Neural progenitor cell (in vitro differentiated cells): ENCODE data around the gene SSTR3. TPM values are rescaled to one million over a fixed set of nuclear protein-coding genes. Genes with fewer than 3 reads are reported as not detected.

Experiments
- DNase-seq: peaks from one replicate; pipeline ENCODE4 v3.0.0-alpha.2; 2016; ENCODE audit warnings: low spot score
- H2AFZ ChIP-seq: fragments of 200-600 bp; sonication (generic); replicated peaks from 2 replicates; pipeline ENCODE4 v1.6.1; 2016; ENCODE audit warnings: antibody characterized with exemption
- H3F3A ChIP-seq: fragments of 200-600 bp; sonication (generic); 2 replicates; pipeline ENCODE4 v1.6.1; 2016; ENCODE audit warnings: antibody characterized with exemption, low read depth
- H3K27ac ChIP-seq: fragments of 200-600 bp; sonication (generic); 2 replicates; pipeline ENCODE4 v1.5.1; 2016; ENCODE audit warnings: mild to moderate bottlenecking
- H3K27me3 ChIP-seq: fragments of 200-600 bp; sonication (generic); 2 replicates; pipeline ENCODE4 v1.6.1; 2016; ENCODE audit warnings: mild to moderate bottlenecking, moderate library complexity
- H3K36me3 ChIP-seq: fragments of 200-600 bp; sonication (generic); 2 replicates; pipeline ENCODE4 v1.5.1; 2016
- H3K4me1 ChIP-seq: fragments of 200-600 bp; sonication (generic); 2 replicates; pipeline ENCODE4 v1.6.1; 2016; ENCODE audit warnings: mixed run types
- H3K4me2 ChIP-seq: fragments of 200-600 bp; sonication (generic); 2 replicates; pipeline ENCODE4 v1.6.1; 2016
- H3K4me3 ChIP-seq: fragments of 200-600 bp; sonication (generic); 2 replicates; pipeline ENCODE4 v1.5.1; 2016
- H3K79me2 ChIP-seq: fragments of 200-600 bp; sonication (generic); 2 replicates; pipeline ENCODE4 v1.6.1; 2016; ENCODE audit warnings: low read depth
- H3K9ac ChIP-seq: fragments of 200-600 bp; sonication (generic); 2 replicates; pipeline ENCODE4 v1.6.1; 2016
- H3K9me3 ChIP-seq: fragments of 200-600 bp; sonication (generic); 2 replicates; pipeline ENCODE4 v1.5.1; 2016; ENCODE audit warnings: low read depth
- H4K20me1 ChIP-seq: fragments of 200-600 bp; sonication (generic); 2 replicates; pipeline ENCODE4 v1.6.1; 2016; ENCODE audit warnings: low read depth
- H3K27ac Mint-ChIP-seq: 3 replicates; pipeline ENCODE4 v1.8.0; 2021; ENCODE audit warnings: mixed read lengths
- H3K27me3 Mint-ChIP-seq: 2 replicates; pipeline ENCODE4 v1.8.0; 2022; ENCODE audit warnings: low read depth, mild to moderate bottlenecking, inconsistent platforms, moderate library complexity, mixed read lengths; ENCODE audit not compliant: insufficient read depth
- H3K36me3 Mint-ChIP-seq: 3 replicates; pipeline ENCODE4 v1.8.0; 2021; ENCODE audit warnings: mixed read lengths
- H3K4me1 Mint-ChIP-seq: 3 replicates; pipeline ENCODE4 v1.8.0; 2021; ENCODE audit warnings: mixed read lengths
- H3K4me3 Mint-ChIP-seq: 3 replicates; pipeline ENCODE4 v1.8.0; 2021; ENCODE audit warnings: mild to moderate bottlenecking, moderate library complexity, mixed read lengths
- H3K9me3 Mint-ChIP-seq: 3 replicates; pipeline ENCODE4 v1.8.0; 2020; ENCODE audit warnings: mixed read lengths
- EZH2 ChIP-seq: fragments of 200-600 bp; sonication (generic); IDR thresholded peaks from 2 replicates; pipeline ENCODE4 v1.6.1; 2017; ENCODE audit warnings: antibody characterized with exemption, mild to moderate bottlenecking, moderate library complexity
- EZH2phosphoT487 ChIP-seq: fragments of 200-600 bp; sonication (generic); IDR thresholded peaks from 2 replicates; pipeline ENCODE4 v1.6.1; 2017; ENCODE audit warnings: antibody characterized with exemption
- total RNA-seq: library from RNA; depleted of rRNA; stranded (reverse); fragments of >200 nt; gene quantifications from 2 replicates; pipeline ENCODE4 v1.2.3, GENCODE V29; 2015; ENCODE audit warnings: low replicate concordance
- TF ChIP-seq, protein P1 (sequence below): fragments of 200-600 bp; sonication (generic); IDR thresholded peaks from 2 replicates; pipeline ENCODE4 v1.5.1; 2017; ENCODE audit warnings: antibody characterized with exemption, mild to moderate bottlenecking

Gene SSTR3
- total RNA-seq, 1 donor from 2014 or later = 0.19 TPM

GRCh38 chr22:37179126-37179470 is 33.2 kb downstream of the SSTR3 start:
- peaks cover 2% of the 10 kb centered on the region for H3K36me3 Mint-ChIP-seq
- H3K36me3 ChIP-seq = no peaks in the 10 kb centered on the region
- peak overlapping the region; percentile 65 for H3K4me2 ChIP-seq
- no peak overlapping the region for H2AFZ ChIP-seq
- TF ChIP-seq EZH2 (no peak), EZH2phosphoT487 (no peak)
- TF ChIP-seq, protein P1, sequence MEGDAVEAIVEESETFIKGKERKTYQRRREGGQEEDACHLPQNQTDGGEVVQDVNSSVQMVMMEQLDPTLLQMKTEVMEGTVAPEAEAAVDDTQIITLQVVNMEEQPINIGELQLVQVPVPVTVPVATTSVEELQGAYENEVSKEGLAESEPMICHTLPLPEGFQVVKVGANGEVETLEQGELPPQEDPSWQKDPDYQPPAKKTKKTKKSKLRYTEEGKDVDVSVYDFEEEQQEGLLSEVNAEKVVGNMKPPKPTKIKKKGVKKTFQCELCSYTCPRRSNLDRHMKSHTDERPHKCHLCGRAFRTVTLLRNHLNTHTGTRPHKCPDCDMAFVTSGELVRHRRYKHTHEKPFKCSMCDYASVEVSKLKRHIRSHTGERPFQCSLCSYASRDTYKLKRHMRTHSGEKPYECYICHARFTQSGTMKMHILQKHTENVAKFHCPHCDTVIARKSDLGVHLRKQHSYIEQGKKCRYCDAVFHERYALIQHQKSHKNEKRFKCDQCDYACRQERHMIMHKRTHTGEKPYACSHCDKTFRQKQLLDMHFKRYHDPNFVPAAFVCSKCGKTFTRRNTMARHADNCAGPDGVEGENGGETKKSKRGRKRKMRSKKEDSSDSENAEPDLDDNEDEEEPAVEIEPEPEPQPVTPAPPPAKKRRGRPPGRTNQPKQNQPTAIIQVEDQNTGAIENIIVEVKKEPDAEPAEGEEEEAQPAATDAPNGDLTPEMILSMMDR = no peak
- H3K9me3 ChIP-seq = no peaks in the 10 kb centered on the region
- H3K9me3 Mint-ChIP-seq = no peaks in the 10 kb centered on the region
- no peaks in the 10 kb centered on the region for H3K79me2 ChIP-seq
- H4K20me1 ChIP-seq = no peaks in the 10 kb centered on the region
- H3K27me3 ChIP-seq = no peaks in the 10 kb centered on the region
- H3F3A ChIP-seq = peaks cover 14% of the 10 kb centered on the region
- no peak overlapping the region for H3K27ac ChIP-seq
- H3K4me3 Mint-ChIP-seq = no peak overlapping the region
- DNase-seq = no peak
- peaks cover 17% of the 10 kb centered on the region for H3K4me1 ChIP-seq
- peaks cover 2% of the 10 kb centered on the region for H3K27me3 Mint-ChIP-seq
- H3K4me1 Mint-ChIP-seq = peaks cover 39% of the 10 kb centered on the region
- no peak overlapping the region for H3K4me3 ChIP-seq
- H3K9ac ChIP-seq = no peak overlapping the region
- peak overlapping the region; percentile 87 for H3K27ac Mint-ChIP-seq

DNA sequence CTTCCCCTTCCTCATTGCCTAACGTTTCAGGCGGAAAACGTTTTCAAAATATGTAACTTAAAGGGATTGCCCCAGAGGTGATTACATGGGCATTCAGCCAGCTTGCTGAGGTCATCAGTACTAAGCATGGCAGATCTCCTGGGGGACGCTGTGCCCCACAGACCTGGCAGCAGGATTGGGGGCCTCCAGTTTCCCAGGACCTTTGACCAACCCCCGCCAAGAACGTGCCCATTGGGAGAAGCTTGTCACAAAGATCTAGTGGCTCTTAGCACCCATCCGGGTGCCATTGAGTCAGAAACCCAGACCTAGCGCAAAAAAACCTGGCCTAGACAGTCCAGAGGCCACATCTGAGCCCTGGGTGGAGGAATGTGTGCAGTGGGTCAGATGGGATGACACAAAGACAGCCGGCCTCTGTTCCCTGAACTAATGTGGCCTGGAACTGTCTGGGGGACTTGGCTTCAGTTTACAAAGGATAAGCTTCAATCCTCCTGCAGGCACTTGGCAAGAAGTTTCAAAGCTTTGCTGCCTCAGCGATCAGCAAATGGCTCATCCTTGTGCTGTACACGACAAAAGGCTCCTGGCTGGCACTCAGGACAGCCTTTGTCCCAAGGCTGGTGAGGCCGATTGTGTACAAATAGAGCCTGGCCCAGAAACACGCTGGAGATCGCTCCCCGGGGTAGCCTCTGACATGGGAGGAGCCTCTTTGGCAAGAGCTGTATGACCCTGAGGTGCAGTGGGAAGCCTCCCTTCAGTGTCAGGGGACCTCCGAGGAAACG is 33.7 kb downstream of the SSTR3 start:
- H3K9me3 Mint-ChIP-seq = no peaks in the 10 kb centered on the region
- no peaks in the 10 kb centered on the region for H4K20me1 ChIP-seq
- H3K27ac ChIP-seq = no peak overlapping the region
- no peak for TF ChIP-seq EZH2
- TF ChIP-seq, protein P1 = no peak
- TF ChIP-seq EZH2phosphoT487 = no peak
- H3K4me3 Mint-ChIP-seq = peak overlapping the region; percentile 44
- H3K27ac Mint-ChIP-seq = peak overlapping the region; percentile 87
- no peaks in the 10 kb centered on the region for H3K9me3 ChIP-seq
- H3K4me3 ChIP-seq = no peak overlapping the region
- no peaks in the 10 kb centered on the region for H3K27me3 ChIP-seq
- no peak overlapping the region for H3K9ac ChIP-seq
- peak; percentile 85 for DNase-seq
- no peaks in the 10 kb centered on the region for H3K79me2 ChIP-seq
- no peaks in the 10 kb centered on the region for H3K36me3 ChIP-seq
- peaks cover 2% of the 10 kb centered on the region for H3K36me3 Mint-ChIP-seq
- peaks cover 17% of the 10 kb centered on the region for H3K4me1 ChIP-seq
- peaks cover 37% of the 10 kb centered on the region for H3K4me1 Mint-ChIP-seq
- peaks cover 14% of the 10 kb centered on the region for H3F3A ChIP-seq
- H2AFZ ChIP-seq = no peak overlapping the region
- peaks cover under 1% of the 10 kb centered on the region for H3K27me3 Mint-ChIP-seq
- H3K4me2 ChIP-seq = peak overlapping the region; percentile 65

DNA sequence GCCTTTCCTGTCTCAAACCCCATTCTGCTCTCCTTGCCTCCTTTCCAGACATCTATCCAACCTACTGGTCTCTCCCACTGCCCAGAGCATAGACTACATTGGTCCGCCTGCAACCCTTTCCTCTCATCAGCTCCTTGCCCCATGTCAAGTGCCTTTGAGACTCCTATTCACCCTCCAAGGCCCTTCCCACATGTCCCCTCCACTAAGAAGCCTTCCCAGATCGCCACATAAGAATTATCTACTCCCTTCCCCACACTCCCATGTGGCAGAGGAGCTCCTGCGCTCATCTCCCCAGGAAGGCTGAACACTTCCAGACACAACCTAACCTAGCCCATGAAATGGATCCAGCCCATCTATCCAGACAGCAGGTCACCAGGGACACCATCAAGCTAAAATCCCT is 34.5 kb downstream of the SSTR3 start:
- Histone ChIP-seq H3K79me2 (no peaks in the 10 kb centered on the region), H3K36me3 (no peaks in the 10 kb centered on the region), H3K27me3 (no peaks in the 10 kb centered on the region), H4K20me1 (no peaks in the 10 kb centered on the region), H3K9me3 (no peaks in the 10 kb centered on the region), H3K4me2 (peak overlapping the region; percentile 65), H3K4me3 (no peak overlapping the region), H3F3A (peaks cover 14% of the 10 kb centered on the region), H2AFZ (no peak overlapping the region), H3K27ac (no peak overlapping the region), H3K9ac (no peak overlapping the region), H3K4me1 (peaks cover 17% of the 10 kb centered on the region)
- Mint-ChIP-seq H3K4me3 (peak overlapping the region; percentile 1), H3K27me3 (no peaks in the 10 kb centered on the region), H3K4me1 (peaks cover 37% of the 10 kb centered on the region), H3K27ac (peak overlapping the region; percentile 87), H3K36me3 (peaks cover 2% of the 10 kb centered on the region), H3K9me3 (no peaks in the 10 kb centered on the region)
- no peak for DNase-seq
- TF ChIP-seq EZH2phosphoT487 (no peak), EZH2 (no peak)
- TF ChIP-seq, protein P1 = no peak
